ENCODE data around the gene GNAI2. TPM values are rescaled to one million over a fixed set of nuclear protein-coding genes. Genes with fewer than 3 reads are reported as not detected.

Gene GNAI2
- polyA plus RNA-seq, 3 donors, result 914 to 1,492 (median 1,165) TPM

GRCh38 chr3:50214824-50215223, 21.2 kb upstream of the GNAI2 start:
- no peak overlapping the region for H3K4me3 ChIP-seq (replicated peaks in 1 of 3; ENCODE audit: low read depth in 2 of 3, low read length in 3 of 3)
- no peak overlapping the region for H3K4me2 ChIP-seq (replicated peaks; ENCODE audit: extremely low read depth, low read length, poor library complexity, severe bottlenecking)
- no peak for TF ChIP-seq CTCF (IDR thresholded peaks at IDR 0.05)
- H3K4me3 Mint-ChIP-seq, result no peak overlapping the region
- H3K79me2 ChIP-seq (ENCODE audit: insufficient read depth, low read length), result no peaks in the 10 kb centered on the region
- no peak overlapping the region for H3K27ac ChIP-seq (ENCODE audit: low read depth in 1 of 2, low read length in 2 of 2)
- no peaks in the 10 kb centered on the region for H4K20me1 ChIP-seq (ENCODE audit: insufficient read depth, low read length)
- H3K36me3 ChIP-seq (replicated peaks in 1 of 2; ENCODE audit: control insufficient read depth in 1 of 2, insufficient read depth in 2 of 2, low read length in 2 of 2), result no peaks in the 10 kb centered on the region
- H3K9ac ChIP-seq (ENCODE audit: insufficient read depth, low read length, poor library complexity, severe bottlenecking), result no peak overlapping the region
- no peaks in the 10 kb centered on the region for H3K4me1 ChIP-seq (ENCODE audit: control insufficient read depth in 1 of 2, insufficient read depth in 2 of 2, low read length in 2 of 2)
- no peaks in the 10 kb centered on the region for H3K36me3 Mint-ChIP-seq
- H3K4me1 Mint-ChIP-seq, result no peaks in the 10 kb centered on the region
- H3K27ac Mint-ChIP-seq, result no peak overlapping the region
- no peaks in the 10 kb centered on the region for H3K9me3 ChIP-seq (replicated peaks in 1 of 2; ENCODE audit: control insufficient read depth in 1 of 2, insufficient read depth in 1 of 2, low read length in 2 of 2)
- H3K27me3 ChIP-seq (ENCODE audit: control insufficient read depth in 2 of 2, insufficient read depth in 2 of 2, low read length in 2 of 2), result no peaks in the 10 kb centered on the region
- 87% methylated on average over 8 of the region's 10 CpGs for WGBS (ENCODE audit: insufficient coverage)
- H2AFZ ChIP-seq (ENCODE audit: insufficient read depth, low read depth, low read length, poor library complexity, severe bottlenecking), result no peak overlapping the region
- intact Hi-C loops (cut with micrococcal nuclease), result no loop called here
- no peak for DNase-seq
- no peaks in the 10 kb centered on the region for H3K9me3 Mint-ChIP-seq
- H3K27me3 Mint-ChIP-seq (ENCODE audit: low read depth in 3 of 3), result peaks cover 6 to 15% (median 8%) of the 10 kb centered on the region in 3 donors

- Histone ChIP-seq H3K27ac (ENCODE audit: low read depth in 1 of 2, low read length in 2 of 2) (no peak overlapping the region), H4K20me1 (ENCODE audit: insufficient read depth, low read length) (no peaks in the 10 kb centered on the region), H3K36me3 (replicated peaks in 1 of 2; ENCODE audit: control insufficient read depth in 1 of 2, insufficient read depth in 2 of 2, low read length in 2 of 2) (no peaks in the 10 kb centered on the region), H3K4me3 (replicated peaks in 1 of 3; ENCODE audit: low read depth in 2 of 3, low read length in 3 of 3) (no peak overlapping the region), H2AFZ (ENCODE audit: insufficient read depth, low read depth, low read length, poor library complexity, severe bottlenecking) (no peak overlapping the region), H3K4me2 (replicated peaks; ENCODE audit: extremely low read depth, low read length, poor library complexity, severe bottlenecking) (no peak overlapping the region), H3K27me3 (ENCODE audit: control insufficient read depth in 2 of 2, insufficient read depth in 2 of 2, low read length in 2 of 2) (no peaks in the 10 kb centered on the region), H3K9me3 (replicated peaks in 1 of 2; ENCODE audit: control insufficient read depth in 1 of 2, insufficient read depth in 1 of 2, low read length in 2 of 2) (no peaks in the 10 kb centered on the region), H3K79me2 (ENCODE audit: insufficient read depth, low read length) (no peaks in the 10 kb centered on the region), H3K9ac (ENCODE audit: insufficient read depth, low read length, poor library complexity, severe bottlenecking) (no peak overlapping the region), H3K4me1 (ENCODE audit: control insufficient read depth in 1 of 2, insufficient read depth in 2 of 2, low read length in 2 of 2) (no peaks in the 10 kb centered on the region)
- peaks cover 4 to 11% (median 8%) of the 10 kb centered on the region in 3 donors for H3K27me3 Mint-ChIP-seq (ENCODE audit: low read depth in 3 of 3)
- H3K27ac Mint-ChIP-seq, result no peak overlapping the region
- H3K4me3 Mint-ChIP-seq, result no peak overlapping the region
- H3K9me3 Mint-ChIP-seq, result no peaks in the 10 kb centered on the region
- no peaks in the 10 kb centered on the region for H3K4me1 Mint-ChIP-seq
- DNase-seq, result no peak
- TF ChIP-seq CTCF (IDR thresholded peaks at IDR 0.05), result no peak
- no peaks in the 10 kb centered on the region for H3K36me3 Mint-ChIP-seq
- intact Hi-C loops (cut with micrococcal nuclease), result no loop called here
- WGBS (ENCODE audit: insufficient coverage), result 93% methylated on average over 4 of the region's 9 CpGs
These were observed 20.5 kb upstream of the GNAI2 start for GRCh38 chr3:50215529-50215928.
